Hepatocyte (in vitro differentiated cells): ENCODE data around the gene NAV2. TPM values are rescaled to one million over a fixed set of nuclear protein-coding genes. Genes with fewer than 3 reads are reported as not detected.
A peak's percentile ranks its signal among the peaks of the same experiment; 100 is the strongest.

Source experiments
- DNase-seq: peaks from one replicate; pipeline ENCODE4 v3.0.0-alpha.2; 2016; ENCODE audit warnings: low spot score
- H2AFZ ChIP-seq: fragments of 200-600 bp; sonication (generic); 2 replicates; pipeline ENCODE4 v1.6.0; 2016; ENCODE audit warnings: antibody characterized with exemption, mild to moderate bottlenecking
- H3K27ac ChIP-seq: fragments of 200-600 bp; sonication (generic); 2 replicates; pipeline ENCODE4 v1.5.1; 2016; ENCODE audit warnings: mild to moderate bottlenecking
- H3K27me3 ChIP-seq: fragments of 200-600 bp; sonication (generic); 2 replicates; pipeline ENCODE4 v1.6.1; 2016
- H3K36me3 ChIP-seq: fragments of 200-600 bp; sonication (generic); replicated peaks from 2 replicates; pipeline ENCODE4 v1.5.1; 2016; ENCODE audit warnings: low read depth; ENCODE audit not compliant: insufficient read depth
- H3K4me1 ChIP-seq: fragments of 200-600 bp; sonication (generic); 2 replicates; pipeline ENCODE4 v1.5.1; 2016; ENCODE audit warnings: mild to moderate bottlenecking, moderate library complexity; ENCODE audit not compliant: insufficient read depth
- H3K4me2 ChIP-seq: fragments of 200-600 bp; sonication (generic); 2 replicates; pipeline ENCODE4 v1.6.0; 2016
- H3K4me3 ChIP-seq: fragments of 200-600 bp; sonication (generic); 2 replicates; pipeline ENCODE4 v1.5.1; 2016; ENCODE audit warnings: mild to moderate bottlenecking
- H3K79me2 ChIP-seq: fragments of 200-600 bp; sonication (generic); 2 replicates; pipeline ENCODE4 v1.6.0; 2017; ENCODE audit warnings: mild to moderate bottlenecking
- H3K9me2 ChIP-seq: fragments of 200-600 bp; sonication (generic); replicated peaks from 2 replicates; pipeline ENCODE4 v1.6.0; 2017; ENCODE audit warnings: mild to moderate bottlenecking; ENCODE audit not compliant: insufficient read depth
- H3K9me3 ChIP-seq: fragments of 200-600 bp; sonication (generic); 2 replicates; pipeline ENCODE4 v1.5.1; 2016; ENCODE audit warnings: low read depth, mild to moderate bottlenecking
- H4K20me1 ChIP-seq: fragments of 200-600 bp; sonication (generic); 2 replicates; pipeline ENCODE4 v1.6.0; 2016; ENCODE audit warnings: mild to moderate bottlenecking; ENCODE audit not compliant: insufficient read depth, poor library complexity, severe bottlenecking
- EZH2 ChIP-seq: fragments of 200-600 bp; sonication (generic); IDR thresholded peaks from 2 replicates; pipeline ENCODE4 v1.6.1; 2016; ENCODE audit warnings: antibody characterized with exemption, mild to moderate bottlenecking, borderline replicate concordance
- EZH2phosphoT487 ChIP-seq: fragments of 200-600 bp; sonication (generic); IDR thresholded peaks from one replicate; pipeline ENCODE4 v1.6.1; 2018; ENCODE audit warnings: antibody characterized with exemption, mild to moderate bottlenecking, low read depth, moderate library complexity; ENCODE audit not compliant: unreplicated experiment, severe bottlenecking
- WGBS: methylation state at CpG from one replicate; pipeline ENCODE4 v1.1.6; 2016; ENCODE audit warnings: low lambda C conversion rate; ENCODE audit errors: missing lambda C conversion rate; 5-methylcytosine and 5-hydroxymethylcytosine counted together
- polyA plus RNA-seq: library from polyadenylated mRNA; unstranded; fragments of >200 nt; fragmentation: Nextera tagmentation; extraction: Ambion mirVana; gene quantifications from 2 replicates; pipeline ENCODE4 v1.2.1, GENCODE V29; 2016
- total RNA-seq: library from RNA; depleted of rRNA; stranded (reverse); fragments of >200 nt; gene quantifications from 2 replicates; pipeline ENCODE4 v1.2.3, GENCODE V29; 2014
- TF ChIP-seq, protein P1 (sequence below): fragments of 200-600 bp; sonication (generic); IDR thresholded peaks from 2 replicates; pipeline ENCODE4 v1.5.1; 2016; ENCODE audit warnings: antibody characterized with exemption, mild to moderate bottlenecking; ENCODE audit not compliant: poor library complexity

NAV2 gene
- total and polyA plus RNA-seq, 2 experiments from 2014 or later = 23.7 to 30.8 TPM

- WGBS = 69% methylated on average over 5 of the region's 5 CpGs
- DNase-seq = peak; percentile 24
- Histone ChIP-seq H3K27me3 (no peaks in the 10 kb centered on the region), H3K4me3 (no peak overlapping the region), H3K79me2 (no peaks in the 10 kb centered on the region), H2AFZ (no peak overlapping the region), H3K4me2 (no peak overlapping the region), H3K27ac (no peak overlapping the region), H3K9me2 (no peaks in the 10 kb centered on the region), H3K4me1 (peaks cover 5% of the 10 kb centered on the region), H4K20me1 (no peaks in the 10 kb centered on the region), H3K36me3 (no peaks in the 10 kb centered on the region), H3K9me3 (no peaks in the 10 kb centered on the region)
- TF ChIP-seq, protein P1, sequence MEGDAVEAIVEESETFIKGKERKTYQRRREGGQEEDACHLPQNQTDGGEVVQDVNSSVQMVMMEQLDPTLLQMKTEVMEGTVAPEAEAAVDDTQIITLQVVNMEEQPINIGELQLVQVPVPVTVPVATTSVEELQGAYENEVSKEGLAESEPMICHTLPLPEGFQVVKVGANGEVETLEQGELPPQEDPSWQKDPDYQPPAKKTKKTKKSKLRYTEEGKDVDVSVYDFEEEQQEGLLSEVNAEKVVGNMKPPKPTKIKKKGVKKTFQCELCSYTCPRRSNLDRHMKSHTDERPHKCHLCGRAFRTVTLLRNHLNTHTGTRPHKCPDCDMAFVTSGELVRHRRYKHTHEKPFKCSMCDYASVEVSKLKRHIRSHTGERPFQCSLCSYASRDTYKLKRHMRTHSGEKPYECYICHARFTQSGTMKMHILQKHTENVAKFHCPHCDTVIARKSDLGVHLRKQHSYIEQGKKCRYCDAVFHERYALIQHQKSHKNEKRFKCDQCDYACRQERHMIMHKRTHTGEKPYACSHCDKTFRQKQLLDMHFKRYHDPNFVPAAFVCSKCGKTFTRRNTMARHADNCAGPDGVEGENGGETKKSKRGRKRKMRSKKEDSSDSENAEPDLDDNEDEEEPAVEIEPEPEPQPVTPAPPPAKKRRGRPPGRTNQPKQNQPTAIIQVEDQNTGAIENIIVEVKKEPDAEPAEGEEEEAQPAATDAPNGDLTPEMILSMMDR = no peak
- TF ChIP-seq EZH2 (no peak), EZH2phosphoT487 (no peak)
These were observed 183.1 kb downstream of the NAV2 start for GRCh38 chr11:19895776-19896175.

DNA sequence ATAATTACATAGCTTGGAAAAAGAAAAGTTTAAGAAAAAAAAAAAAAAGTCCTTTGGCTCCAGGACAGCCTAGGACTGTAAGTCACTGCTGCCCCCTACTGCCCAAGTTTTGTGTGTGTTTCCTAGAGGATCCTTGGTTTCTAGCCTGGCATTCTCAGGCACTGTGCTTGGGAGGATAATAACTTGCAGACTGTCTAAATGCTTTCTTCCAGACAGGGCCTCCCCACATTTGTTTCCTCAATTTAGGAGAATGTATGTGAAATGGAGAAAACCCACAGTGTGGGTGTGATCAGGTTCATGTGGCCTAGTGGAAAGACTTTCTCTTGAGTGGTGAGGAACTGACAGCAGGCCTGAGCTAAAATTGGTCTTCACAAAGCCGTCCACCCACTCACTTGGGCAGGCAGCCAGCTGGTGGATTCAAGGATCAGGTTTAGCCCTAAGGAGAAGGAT lies 191.0 kb downstream of the NAV2 start:
- no peaks in the 10 kb centered on the region for H4K20me1 ChIP-seq
- TF ChIP-seq, protein P1 = peak; percentile 93
- no peak for TF ChIP-seq EZH2
- no peaks in the 10 kb centered on the region for H3K27me3 ChIP-seq
- no peaks in the 10 kb centered on the region for H3K4me1 ChIP-seq
- H3K4me2 ChIP-seq = no peak overlapping the region
- H3K4me3 ChIP-seq = no peak overlapping the region
- H3K79me2 ChIP-seq = peaks cover 3% of the 10 kb centered on the region
- no peaks in the 10 kb centered on the region for H3K36me3 ChIP-seq
- H3K27ac ChIP-seq = no peak overlapping the region
- H2AFZ ChIP-seq = no peak overlapping the region
- DNase-seq = peak; percentile 91
- H3K9me3 ChIP-seq = no peaks in the 10 kb centered on the region
- H3K9me2 ChIP-seq = no peaks in the 10 kb centered on the region
- WGBS = 50% methylated on average over 1 of the region's 1 CpG

DNA sequence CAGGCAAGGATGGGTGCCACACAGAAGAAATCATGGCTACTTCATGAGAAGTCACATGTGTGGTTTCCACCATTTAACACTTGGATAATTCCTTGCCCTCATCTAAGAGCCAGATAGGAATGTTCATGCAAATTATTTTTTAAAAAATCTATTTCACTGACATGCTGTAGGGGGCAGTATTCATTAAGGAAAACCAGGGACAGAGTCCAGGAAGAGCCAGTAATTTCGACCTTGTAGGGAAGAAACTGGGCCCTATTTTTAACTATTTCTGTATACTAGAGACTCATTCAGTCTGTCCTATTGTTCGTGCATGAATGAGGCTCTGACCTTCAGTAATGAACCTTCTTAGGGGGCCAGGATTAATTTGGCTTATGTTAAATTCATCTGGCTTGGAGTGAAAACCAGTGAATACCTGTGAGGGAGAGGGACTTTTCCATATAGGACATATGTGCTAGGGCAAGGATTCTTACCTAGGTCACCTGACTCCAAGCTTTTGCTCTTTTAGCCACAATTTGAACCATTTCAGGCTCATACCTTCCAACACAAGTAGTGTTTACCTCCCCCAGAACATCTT lies 192.7 kb downstream of the NAV2 start:
- Histone ChIP-seq H3K79me2 (peaks cover 3% of the 10 kb centered on the region), H3K27me3 (no peaks in the 10 kb centered on the region), H3K4me3 (no peak overlapping the region), H3K9me2 (no peaks in the 10 kb centered on the region), H3K4me1 (peaks cover 3% of the 10 kb centered on the region), H3K27ac (no peak overlapping the region), H3K36me3 (no peaks in the 10 kb centered on the region), H3K4me2 (no peak overlapping the region), H3K9me3 (no peaks in the 10 kb centered on the region), H2AFZ (no peak overlapping the region), H4K20me1 (no peaks in the 10 kb centered on the region)
- WGBS = 19% methylated on average over 2 of the region's 2 CpGs
- no peak for TF ChIP-seq EZH2
- TF ChIP-seq, protein P1 = peak; percentile 76
- peak; percentile 69 for DNase-seq

DNA sequence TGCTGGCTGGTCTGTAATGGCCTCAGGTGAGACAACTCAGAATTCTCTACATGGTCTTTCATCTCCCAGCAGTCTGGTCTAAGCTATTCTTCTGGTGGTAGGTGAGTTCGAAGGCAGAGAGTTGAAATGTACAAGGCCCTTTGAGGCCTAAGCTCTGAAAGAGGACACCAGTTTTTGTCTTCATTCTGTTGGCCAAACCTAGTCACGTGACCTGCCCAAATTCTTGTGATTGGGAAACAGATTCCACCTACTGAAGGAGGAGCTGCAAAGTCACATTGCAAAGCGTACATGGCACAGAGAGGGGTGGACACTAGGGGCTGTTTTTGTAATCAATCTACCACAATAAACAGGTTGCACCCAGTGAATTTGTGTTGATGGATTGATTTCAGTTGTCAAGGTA lies 193.5 kb downstream of the NAV2 start:
- H2AFZ ChIP-seq = no peak overlapping the region
- peaks cover 3% of the 10 kb centered on the region for H3K79me2 ChIP-seq
- peaks cover 9% of the 10 kb centered on the region for H3K4me1 ChIP-seq
- no peaks in the 10 kb centered on the region for H3K36me3 ChIP-seq
- no peak overlapping the region for H3K4me3 ChIP-seq
- TF ChIP-seq, protein P1 = no peak
- TF ChIP-seq EZH2phosphoT487 = no peak
- TF ChIP-seq EZH2 = no peak
- H3K9me2 ChIP-seq = no peaks in the 10 kb centered on the region
- H3K27ac ChIP-seq = no peak overlapping the region
- WGBS = 96% methylated on average over 3 of the region's 3 CpGs
- H4K20me1 ChIP-seq = no peaks in the 10 kb centered on the region
- DNase-seq = no peak
- H3K27me3 ChIP-seq = no peaks in the 10 kb centered on the region
- H3K9me3 ChIP-seq = no peaks in the 10 kb centered on the region
- no peak overlapping the region for H3K4me2 ChIP-seq
